GM21723 (cell line): ENCODE results near the gene CLCNKB.
"Not testable (repeated sequence)": the region's sequence is repeated elsewhere in the genome, so short reads cannot be mapped to it uniquely, and the experiment has no call there.

Source experiments
- ATAC-seq: cut with Tn5 transposase; IDR thresholded peaks from one replicate; pipeline ENCODE4 v1.9.1; 2021; ENCODE audit warnings: mild to moderate bottlenecking, moderate library complexity; ENCODE audit not compliant: unreplicated experiment

CLCNKB gene

DNA sequence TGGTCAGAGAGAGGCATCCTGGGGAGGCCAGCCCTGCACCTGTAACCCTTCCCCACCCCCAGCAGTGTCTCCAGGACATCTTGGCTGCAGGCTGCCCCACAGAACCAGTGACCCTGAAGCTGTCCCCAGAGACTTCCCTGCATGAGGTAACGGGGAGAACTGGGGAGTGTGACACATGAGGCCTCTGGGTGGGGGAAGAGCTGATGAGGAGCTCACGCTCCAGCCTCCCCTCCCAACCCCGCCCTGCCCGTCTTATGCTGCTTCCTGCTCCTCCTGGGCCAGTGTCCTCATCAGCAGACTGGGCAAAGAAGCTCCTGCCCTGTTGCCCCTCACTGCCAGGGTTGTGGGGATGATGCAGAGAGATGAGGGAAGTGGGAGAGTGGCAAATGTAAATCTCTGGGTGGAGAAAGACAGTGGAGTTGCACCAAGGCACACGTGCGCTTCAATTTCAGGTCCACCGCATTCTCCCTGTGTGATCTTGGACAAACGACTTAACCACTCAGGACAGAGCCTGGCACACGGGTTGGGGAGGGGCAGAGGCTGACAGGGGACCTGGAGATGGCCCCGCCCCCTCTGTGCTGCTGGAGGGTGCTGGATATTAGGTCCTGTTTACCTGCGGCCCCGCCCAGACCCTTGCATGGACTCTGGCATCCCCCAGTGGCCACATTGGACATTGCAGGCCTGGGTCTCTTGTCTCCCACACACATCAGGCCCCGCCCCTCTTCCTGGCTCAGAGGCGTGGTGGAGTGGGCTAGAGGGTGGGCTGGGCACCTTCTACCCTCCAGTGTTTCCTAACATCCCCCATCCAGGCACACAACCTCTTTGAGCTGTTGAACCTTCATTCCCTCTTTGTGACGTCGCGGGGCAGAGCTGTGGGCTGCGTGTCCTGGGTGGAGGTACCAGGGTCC is 12.3 kb downstream of the CLCNKB start:
- ATAC-seq, result peak; percentile 62

- not testable (repeated sequence) for ATAC-seq
These were observed 12.9 kb downstream of the CLCNKB start for GRCh38 chr1:16056521-16056912.

DNA sequence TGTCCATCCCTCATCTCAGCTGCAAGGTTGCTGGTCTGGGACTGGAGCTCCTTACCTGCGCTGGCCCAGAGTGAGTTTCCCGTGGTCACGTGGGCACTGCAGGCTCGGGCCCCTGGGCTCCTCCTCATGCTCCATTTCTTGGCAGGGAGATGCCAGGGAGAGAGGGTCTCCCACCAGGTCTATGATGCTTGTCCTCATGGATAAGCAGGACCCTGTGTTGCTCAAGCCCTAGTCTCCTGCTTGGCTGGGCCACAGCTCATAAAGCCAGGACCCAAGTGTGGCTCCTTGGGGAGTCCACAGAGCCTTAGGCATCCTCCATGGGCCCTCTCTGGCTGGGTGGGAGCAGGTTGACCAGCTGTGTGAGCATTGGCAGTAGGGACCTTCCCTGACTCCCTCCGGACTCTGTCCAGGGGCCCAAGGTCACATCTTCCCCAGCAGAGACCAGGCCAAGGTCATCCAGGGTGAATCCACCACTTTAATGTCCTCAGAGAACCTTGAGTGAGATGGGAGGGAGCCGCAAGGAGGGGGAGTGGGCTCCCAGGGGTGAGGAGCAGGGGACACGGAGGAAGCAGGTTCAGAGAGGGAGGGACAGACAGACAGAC is 13.8 kb downstream of the CLCNKB start:
- not testable (repeated sequence) for ATAC-seq

DNA sequence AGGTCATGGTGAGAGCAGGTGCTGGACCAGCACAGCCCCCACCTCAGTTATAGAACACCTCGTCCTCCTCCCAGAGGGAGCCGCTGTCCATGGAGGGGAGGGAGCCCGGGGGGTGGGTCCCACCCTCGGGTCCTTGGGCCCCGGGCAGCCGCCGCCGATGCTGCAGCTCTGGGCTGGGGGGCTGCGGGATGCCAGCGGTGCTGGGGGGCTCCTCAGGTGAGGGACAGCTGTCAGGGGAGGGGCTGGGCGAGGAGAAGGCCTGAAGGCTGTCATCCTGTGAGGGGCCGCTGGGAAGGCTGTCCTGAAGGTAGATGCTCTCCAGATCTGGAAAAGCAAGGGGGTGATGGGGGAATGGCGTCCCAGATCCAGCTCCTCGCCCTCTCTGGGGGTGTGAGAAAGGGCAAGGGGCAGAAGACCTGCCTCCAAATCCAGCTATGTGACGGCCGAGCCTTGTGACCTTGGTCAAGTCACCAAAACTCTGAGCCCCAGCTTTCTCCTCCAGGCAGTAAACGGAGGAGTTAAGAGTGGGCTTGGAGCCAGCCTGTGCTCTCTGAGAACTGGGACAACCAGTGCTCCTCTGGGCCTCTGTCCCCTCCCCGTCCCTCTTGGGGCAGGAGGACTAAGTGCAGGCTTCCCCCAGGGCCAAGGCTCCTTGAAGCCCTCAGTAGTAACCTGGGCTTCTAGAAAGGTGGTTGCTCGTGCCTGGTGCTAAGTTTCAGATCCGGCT is 15.0 kb downstream of the CLCNKB start:
- ATAC-seq, result not testable (repeated sequence)

GRCh38 chr1:16061266-16061665 is 17.7 kb downstream of the CLCNKB start:
- ATAC-seq, result no peak

DNA sequence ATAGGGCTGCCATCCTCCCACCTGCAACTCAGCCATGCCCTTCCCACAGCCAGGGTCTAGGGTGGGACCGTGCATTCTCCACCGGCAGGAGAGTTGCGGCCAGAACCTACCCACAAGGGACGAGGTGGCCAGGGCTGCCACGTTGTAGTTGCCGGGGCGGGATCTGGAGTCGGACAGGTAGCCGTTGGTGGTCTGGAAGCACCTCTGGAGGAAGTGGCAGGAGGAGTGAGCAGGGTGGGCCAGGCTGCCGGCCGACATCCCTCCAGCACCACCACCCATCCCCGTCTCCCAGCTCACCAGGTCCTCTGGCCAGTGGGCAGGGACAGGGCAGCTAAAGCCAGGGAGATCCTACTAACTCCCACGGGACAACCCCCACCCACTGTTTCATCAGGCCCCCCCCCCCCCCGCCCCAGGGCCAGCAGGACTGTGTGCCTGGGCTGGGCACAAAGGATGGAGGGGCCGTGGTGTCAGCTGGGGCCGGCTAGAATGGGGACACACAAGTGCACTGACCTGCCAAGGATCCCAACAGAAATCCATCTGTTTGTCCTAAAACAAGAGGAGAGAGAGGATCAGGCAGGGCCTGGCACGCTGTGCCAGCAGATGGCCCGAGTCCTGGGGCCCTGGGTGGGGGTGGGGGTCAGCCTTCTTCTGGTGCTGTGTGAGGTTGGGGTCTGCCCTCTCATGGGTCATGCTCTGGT is 18.6 kb downstream of the CLCNKB start:
- not testable (repeated sequence) for ATAC-seq

GRCh38 chr1:16062687-16063075 is 19.1 kb downstream of the CLCNKB start:
- not testable (repeated sequence) for ATAC-seq

DNA sequence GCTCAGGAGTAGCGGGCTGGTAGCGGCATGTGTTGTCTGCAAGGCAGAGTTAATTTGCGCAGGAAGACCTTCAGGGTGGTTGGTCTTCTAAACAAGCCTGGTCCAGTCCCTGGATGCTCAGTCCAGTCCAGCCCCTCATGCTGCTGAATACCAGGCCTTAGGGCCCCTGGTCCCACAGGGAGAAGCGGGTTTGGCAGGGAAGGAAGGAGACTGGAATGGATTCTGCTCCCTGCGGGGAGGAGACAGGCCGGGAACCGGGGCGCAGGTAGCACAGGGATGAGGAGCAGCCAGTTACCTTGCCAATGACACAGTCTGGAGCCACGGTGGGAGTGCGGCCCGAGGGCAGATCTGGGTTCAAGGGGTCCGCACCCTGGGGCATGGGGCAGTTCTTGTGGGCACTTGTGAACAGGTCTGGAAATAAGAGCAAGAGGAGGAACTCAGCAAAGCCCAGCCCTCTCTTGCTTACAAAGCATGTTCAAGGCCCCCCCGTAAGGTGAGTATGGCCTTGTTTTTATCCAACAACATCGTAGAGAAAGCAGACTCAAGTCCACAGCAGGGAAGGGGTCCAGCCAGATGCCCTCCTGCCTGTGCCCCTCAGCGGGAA is 19.7 kb downstream of the CLCNKB start:
- no peak for ATAC-seq

DNA sequence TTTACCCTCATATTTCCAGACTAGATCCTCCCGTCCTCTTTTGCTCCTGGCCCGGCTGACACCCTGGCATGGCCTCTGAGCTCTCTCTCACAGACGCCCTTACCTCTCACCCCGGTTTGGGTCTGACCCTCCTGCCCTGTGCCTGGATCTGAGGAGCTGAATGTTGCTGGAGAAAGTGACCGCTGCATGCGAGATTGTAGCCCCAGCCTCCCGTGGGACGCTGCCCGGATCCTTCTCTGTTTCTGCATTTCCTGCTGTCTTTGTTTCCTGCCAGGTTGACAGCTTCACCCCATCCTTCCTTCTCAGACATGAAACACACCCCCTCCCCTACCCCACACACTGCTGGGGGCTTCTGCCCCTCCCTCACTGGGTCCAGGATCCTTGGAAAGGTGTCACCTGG is 20.3 kb downstream of the CLCNKB start:
- no peak for ATAC-seq

GRCh38 chr1:16064536-16065268 is 21.1 kb downstream of the CLCNKB start:
- ATAC-seq, result no peak

DNA sequence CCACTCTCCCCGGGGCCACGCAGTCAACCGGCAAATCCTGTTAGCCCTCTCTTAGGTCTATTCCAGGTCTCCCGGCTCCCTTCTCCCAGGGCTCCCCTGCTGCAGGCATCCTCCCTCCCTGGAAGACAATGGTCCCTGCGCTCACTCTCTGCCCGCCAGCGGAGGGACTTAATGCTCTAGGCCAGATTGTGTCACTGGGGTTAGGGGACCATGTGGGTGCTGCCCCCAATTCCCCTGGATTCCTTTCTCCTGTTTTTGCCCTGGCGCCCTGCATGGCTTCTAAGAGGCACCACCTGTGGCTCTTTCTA is 21.6 kb downstream of the CLCNKB start:
- no peak for ATAC-seq

GRCh38 chr1:16066245-16066644 is 22.7 kb downstream of the CLCNKB start:
- no peak for ATAC-seq

- ATAC-seq, result no peak
These were observed 23.7 kb downstream of the CLCNKB start for GRCh38 chr1:16067127-16067768.

GRCh38 chr1:16067933-16068332 is 24.4 kb downstream of the CLCNKB start:
- ATAC-seq, result no peak

- no peak for ATAC-seq
These were observed 25.0 kb downstream of the CLCNKB start for GRCh38 chr1:16068356-16069270.

DNA sequence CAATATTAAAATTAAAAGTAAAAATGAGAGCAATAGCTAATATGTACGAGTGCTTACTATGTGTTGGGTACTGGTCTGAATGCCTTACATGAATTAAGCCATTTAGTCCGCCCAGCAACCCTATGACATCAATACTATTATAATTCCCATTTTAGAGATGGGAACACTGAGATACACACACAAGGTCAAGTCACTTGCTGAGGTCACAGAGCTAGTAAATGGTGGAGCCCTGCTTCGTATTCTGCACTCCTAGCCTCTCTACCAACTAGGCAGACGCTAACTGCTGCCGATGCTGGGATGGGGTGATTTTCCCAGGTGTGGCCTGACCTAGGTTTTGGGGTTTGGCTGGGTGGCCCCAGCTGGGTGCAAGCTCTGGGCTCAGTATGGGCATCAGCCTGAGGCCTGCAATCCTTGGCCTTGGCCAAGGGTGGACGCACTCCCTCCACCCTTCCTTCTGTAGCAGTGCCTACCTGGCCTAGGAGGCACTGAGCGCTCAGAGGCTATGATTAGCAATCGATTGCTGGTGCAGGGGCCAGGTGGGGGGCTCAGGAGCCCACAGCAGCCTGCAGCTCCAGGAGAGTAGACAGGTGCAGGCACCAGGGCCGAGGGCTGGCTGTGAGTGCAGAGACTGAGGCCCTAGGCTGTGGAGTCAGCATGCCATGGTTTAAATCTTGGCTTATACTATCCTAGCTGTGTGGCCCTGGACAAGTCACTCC is 27.2 kb downstream of the CLCNKB start:
- no peak for ATAC-seq

DNA sequence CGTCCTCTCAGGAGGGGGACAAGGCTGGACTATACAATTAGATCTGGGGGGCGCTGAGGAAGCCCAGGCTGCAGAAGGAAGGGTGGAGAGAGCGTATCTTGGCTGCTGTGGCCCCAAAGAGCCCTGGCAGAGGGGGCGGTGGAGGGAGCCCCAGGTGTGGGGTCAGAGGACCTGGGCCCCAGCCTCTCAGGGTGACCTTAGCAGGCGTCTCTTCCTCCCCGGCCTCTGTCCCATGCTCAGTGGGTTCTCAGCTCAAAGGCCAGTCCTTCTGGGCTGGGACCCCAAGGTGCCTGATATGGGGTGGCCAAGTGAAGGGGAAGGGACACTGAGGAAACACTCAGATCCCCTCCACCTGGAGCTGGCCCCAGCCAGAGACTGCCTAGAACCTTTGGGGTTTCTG is 28.0 kb downstream of the CLCNKB start:
- no peak for ATAC-seq

DNA sequence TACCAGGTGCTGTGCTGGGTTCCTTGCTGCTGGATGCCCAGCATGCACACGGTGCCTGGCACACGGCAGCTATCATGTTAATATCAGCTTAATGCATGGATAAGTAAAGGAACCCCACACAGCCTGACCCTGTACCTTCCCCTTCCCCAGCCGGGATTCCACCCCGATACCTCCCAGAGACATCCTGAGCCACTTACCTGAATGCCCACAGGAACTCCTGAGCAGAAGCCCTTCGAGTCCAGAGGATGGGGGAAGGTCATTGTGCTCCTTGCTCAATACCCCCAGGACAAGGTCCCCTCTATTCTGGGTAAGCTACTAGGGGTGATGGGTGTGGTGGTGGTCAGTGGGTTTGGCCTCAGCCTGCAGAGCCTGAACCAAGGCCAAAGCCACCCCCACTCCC is 28.5 kb downstream of the CLCNKB start:
- ATAC-seq, result no peak
